Measurements from ENCODE around the gene ABI3.
A peak's percentile ranks its signal among the peaks of the same experiment; 100 is the strongest.

The ABI3 gene

DNA sequence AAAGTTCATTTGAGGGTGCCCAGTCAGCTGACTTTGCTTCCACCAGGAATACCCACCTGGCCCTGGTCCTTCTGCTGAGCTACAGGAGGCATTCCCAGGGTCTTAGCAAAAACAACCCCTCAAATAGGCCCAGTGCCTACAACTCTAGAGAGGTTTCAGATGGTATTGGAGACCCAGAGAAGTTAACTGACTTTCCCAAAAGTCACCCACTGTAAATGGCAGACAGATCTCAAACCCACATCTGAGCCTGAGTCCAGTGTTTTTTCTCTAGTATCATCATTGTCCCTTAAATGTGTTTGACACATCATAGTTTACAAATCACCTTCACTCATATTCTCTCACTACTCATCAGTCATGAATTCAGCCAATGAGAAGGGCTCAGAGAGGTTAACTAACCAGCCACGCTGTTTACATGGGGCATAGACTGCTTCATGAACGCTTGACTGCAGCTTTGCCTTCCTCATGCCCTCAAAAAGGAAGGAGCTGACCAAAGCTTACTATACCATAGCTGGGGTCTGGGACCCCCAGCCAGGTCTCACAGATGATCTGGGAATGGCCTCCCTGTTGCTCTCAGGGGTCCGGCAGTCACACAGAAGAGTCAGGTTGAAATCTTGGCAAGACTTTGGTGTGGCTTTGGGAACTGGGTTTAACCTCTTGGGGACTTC, 16.4 kb downstream of the ABI3 start:
- no peak for DNase-seq

DNA sequence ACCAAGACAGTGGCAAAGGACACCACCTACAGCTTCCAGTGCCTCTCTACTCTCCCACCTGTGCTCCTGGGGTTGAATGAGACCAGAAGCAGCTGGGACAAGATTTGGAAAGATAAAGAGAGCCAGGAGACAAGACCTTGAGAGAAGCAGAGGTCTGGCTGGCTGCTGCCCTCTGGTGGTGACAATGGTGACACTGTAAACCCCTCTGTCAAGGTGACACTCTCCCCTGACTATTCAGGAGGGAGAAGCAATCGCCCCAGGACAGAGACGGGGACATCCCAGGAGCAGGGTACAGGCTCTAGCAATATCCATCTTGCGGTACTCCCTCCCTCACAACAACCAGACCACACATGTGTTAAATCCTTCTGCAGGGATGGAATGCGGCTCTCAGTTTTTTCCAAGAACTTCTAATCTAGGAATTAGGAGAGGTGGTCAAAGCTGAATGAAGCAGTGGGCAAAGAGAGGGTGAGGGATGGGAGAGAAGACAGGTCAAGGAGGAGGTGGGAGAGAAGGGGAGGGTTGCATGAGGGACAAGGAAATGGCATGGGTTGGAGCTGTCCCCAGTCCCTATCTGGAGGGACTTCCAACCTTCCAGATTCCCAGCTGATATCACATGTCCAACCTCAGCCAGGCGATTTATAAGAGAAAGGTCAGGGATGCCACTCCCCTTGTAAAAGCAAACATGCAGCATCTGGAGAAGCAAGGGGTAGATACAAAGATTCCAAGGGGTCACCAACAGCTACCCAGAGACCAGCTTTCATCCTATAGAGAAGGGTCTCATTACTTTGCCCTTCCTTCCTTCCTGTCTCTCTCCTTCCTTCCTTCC, 17.1 kb downstream of the ABI3 start:
- peak; percentile 79 for DNase-seq

DNA sequence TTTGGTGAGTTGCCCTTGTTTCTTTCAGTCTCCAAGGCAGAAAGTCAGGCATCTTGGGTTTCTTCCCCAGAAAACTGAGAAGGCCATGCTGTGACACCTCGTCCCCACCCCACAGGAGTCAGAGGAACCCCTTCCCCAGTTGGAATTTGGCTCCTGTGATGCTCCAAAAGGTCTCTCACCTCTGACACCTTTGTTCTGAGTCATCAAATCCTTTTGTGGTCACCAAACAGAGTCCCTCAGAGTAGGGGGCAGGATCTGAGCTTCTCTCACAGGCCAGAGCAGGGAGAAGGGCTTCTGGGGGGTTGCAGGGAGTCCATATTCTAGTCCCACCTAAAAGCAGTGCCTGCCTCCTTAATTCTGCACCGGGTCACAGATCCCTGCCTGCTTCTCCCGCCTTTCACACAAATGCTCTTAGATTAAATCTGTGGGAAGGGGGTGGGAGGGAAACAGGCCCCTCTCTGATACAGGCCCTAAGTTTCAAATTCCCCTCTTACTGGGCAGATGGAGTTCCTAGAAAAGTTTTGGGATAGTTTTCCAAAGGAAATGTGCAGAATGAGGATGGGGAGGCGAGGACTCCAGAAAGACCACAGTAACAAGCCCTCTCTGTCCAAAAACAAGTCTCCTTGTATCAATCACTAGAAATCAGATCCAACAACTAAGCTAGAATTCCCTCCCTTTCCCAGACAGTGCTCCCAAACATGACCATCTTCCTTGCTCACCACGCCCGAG, 18.7 kb downstream of the ABI3 start:
- DNase-seq: no peak

DNA sequence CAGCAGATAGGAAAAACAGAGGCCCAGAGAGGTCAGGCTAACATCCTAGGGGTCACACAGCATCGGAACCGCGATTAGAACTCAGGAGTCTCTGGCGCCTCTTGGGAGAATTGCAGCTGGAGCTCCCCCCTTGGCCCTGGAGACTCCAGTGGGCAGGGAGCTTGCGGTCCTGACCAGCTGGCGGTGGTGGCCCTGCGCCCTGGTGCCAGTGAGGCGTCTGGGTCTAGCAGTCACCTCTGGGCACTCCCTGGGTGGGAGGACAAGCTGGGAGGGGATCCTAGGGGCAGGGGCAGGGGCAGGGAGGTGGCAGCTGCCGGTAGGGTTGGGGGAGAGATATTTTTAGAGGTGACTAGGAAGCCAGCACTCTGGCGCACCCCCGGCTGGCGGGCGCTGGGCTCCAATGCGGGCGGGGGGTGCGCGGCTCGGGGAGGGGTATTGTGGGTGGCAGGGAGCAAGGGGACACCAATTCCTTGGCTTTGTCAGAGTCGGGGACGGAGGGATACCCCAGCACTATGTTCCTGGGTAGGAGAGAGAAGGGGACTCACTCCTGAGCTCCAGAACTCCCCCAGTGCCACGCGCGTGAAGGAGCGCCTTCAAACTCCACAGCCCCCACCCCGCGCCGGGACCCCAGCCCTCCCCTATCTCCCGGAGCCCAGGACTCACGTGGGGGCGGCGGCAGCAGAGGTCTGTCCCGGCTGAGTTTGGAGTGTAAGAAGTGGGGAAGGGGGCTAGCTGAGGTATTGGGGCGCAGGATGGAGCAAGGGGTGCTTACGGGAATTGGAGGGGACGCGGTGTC, 19.5 kb downstream of the ABI3 start:
- no peak for DNase-seq

DNA sequence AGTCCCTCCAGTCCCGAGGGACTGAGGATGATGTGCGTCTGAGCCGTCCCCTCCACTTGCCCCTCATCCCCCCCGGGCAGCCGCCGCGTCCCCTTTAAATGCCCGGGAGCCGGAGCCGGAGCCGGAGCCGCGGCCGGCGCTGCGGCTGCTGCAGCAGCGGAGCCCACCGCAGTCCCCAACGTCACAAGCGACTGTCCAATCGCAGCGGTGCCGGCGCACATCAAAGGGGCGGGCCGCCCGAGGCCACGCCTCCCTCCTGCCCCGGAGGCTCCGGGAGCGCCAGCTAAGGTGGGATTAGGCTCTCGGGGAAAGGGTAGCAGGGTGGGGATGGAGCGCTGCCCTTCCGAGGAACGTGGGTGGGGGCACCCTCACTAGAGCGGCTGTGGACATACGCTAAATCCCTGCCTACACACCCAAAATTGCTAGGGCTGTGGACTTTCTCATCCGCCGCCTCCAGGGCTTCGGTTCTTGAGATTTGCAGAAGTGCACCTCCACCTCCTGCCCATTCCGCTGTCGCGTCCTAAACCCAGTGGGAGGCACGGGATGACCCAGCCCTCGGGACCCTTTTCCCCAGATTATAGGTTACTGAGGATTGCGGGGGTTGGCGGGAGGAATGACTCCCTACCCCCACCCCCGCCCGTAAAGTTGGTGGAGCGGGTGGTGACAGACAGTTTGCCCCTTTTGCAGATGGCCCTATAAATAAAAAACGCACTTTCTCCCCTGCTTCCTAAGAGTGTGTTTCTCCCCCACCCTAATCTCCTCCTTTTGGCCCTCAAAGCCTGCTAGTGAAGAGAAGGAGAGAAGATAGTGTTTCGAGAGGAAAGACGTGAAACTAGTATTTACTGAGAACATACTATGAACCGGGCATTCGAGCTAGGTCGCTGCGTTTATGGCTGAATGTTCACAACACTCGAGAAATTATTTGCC, 20.4 kb downstream of the ABI3 start, which contains the start of gene PHOSPHO1:
TSS of gene PHOSPHO1 (minus strand) at position 152 of the 927 bp plus-strand sequence. CDS start 4,096 bp downstream, outside the sequence.
- peak; percentile 87 for DNase-seq

DNA sequence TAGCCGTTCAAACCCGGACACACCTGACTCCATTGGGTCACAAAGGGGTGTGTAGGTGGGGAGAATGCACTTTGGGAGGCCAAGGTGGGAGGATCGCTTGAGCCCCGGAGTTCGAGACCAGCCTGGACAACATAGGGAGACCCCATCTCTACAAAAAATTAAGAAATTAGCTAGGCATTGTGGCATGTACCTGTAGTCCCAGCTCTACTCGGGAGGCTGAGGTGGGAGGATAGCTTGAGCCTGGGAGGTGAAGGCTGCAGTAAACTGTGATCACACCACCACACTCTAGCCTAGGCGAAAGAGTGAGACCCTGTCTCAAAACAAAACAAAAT, 21.0 kb downstream of the ABI3 start:
- DNase-seq: no peak

DNA sequence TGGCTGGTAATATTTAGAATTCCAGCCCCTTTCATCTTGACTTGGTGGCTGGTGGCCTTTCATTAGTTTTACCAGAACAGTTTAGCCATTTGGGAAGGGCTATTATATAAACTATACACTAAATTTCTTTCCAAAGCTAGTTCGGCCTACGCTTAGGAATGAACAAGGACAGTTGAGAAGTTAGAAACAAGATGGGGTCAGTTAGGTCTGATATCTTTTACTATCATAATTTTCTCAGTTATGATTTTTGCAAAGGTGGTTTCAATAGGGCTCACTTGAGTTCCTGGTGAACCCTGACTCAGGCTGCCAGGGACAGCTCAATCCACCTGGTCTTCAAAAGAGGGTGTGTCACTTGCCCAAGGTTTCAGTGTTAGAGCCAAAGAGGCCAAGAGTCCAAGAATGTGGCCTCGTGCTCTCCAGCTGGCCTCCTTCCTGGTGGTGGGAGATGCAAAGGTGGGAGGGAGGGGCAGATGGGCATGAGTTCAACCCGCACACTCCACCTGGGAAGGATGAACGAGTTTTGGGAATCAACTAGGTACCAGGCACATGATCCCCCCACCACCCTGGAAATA, 24.1 kb downstream of the ABI3 start:
- DNase-seq: no peak

DNA sequence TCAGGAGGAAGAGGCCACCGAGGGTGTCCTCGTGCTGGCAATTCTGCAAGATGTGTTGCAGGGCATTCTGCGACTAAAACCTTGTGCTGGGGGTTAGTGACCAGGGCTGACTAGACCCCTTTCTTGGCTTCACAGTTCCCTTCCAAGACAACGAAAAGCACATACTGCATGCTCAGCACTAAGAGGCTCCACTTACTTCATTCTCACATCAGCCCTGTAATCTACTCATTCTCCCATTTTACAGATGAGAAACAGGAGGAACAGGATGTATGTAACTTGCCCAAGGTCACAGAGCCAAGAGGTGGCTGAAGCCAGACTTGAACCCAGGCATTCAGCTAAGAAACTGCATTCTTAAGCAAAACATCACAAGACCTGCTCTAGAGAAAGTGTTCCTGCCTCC, 25.4 kb downstream of the ABI3 start:
- no peak for DNase-seq

DNA sequence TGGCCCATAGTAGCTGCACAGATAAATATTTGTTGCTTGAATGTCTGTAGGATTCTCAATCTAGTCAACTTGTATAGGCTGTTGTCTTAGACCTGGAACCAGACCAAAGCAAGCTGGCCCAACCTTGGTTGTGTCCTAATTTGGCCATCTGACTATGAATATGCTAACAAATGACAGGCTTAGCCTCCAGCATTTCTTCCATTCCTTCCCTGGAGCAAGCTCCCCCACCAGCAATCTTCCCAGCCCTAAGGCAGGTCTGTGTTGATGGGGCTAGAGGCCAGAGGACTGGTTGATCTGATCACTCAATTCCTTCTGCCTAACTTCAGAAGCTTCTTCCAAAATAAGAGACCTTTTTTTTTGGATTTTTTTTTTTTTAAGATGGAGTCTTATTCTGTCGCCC, 29.5 kb downstream of the ABI3 start:
- no peak for DNase-seq

DNA sequence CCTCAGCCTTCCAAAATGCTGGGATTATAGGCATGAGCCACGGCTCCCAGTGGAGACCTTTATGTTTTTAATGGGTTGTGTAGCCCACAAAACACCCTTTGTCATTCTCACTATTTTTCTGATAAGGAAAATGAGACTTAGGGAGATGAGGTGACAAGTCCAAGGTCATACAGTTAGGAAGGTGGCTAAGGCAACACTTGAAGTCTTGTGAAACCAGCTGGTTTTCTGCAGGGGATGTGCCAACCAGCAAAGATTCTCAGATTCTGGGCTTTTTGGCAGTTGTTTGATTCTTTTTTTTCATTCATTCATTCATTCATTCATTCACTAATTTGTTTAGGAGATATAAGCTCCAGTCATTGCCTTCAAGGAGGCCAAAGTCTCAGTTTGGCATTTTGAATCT, 30.1 kb downstream of the ABI3 start:
- no peak for DNase-seq

DNA sequence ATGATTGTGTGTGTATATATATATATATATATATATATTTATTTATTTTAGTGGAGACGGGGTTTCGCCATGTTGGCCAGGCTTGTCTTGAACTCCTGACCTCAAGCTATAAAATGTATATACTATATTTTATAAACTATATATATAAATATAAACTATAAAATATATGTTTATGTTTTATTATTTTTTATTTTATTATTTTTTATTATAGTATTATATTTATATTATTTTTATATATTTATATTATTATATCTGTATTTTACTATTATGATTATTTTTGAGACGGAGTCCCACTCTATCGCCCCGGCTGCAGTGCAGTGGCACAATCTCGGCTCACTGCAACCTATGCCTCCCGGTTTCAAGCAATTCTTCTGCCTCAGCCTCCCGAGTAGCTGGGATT, 30.5 kb downstream of the ABI3 start:
- no peak for DNase-seq

DNA sequence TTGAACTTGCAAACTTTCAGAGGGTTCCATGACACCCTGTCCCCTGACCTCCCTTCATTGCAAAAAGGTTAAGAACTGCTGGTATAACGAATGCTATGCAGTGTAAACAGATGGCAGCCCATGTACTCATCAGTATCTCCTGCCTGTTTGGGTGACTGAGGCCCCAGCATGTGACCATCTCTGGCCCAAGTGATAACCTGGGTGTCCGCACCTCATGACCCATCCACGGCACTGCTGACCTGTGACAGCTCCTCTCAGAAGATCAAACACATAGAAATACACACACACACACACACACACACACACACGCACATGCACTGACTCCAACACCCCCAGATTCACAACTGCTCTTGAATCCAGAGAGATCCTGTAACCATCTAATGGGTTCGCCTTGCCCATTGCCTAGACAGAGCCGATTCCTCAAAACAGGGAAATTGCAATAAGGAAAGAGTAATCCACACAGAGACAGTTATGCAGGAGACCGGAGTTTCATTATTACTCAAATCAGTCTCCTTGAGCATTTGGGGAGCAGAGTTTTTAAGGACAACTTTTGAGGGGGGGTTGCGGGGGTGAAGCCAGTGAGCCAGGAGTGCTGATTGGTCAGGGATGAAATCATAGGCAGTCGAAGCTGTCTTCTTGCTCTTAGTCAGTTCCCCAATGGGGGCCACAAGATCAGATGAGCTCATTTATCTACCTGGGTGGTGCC, 31.3 kb downstream of the ABI3 start:
- no peak for DNase-seq

DNA sequence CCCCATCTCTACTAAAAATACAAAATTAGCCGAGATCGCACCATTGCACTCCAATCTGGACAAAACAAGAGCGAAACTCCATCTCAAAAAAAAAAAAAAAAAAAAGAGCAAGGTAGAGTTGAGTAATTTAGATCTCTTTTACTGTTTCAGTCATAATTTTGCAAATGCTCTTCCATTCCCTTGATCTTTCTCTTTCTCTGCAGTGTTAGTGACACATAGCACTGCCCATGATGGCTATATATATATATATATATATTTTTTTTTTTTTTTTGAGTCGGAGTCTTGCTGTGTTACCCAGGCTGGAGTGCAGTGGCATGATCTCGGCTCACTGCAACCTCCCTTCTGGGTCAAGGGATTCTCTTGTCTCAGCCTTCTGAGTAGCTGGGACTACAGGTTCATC, 32.3 kb downstream of the ABI3 start:
- no peak for DNase-seq

DNA sequence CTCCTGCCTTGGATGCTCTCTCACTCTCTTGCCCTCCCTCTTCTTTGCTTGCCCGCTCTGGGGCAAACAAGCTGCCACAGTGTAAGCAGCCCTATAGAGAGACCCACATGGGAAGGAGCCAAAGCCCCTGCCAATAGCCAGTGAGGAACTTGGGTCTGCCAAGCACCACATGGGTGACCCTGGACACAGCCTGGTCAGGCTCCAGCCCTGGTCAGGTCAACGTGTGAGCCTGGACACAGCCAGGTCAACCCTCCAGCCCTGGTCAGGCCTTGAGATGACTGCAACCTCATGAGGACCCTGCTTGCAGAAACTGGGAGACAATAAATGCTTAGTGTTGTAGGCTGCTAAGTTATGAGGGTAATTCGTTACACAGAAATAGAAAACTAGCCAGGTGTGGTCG, 34.3 kb downstream of the ABI3 start:
- DNase-seq: no peak

DNA sequence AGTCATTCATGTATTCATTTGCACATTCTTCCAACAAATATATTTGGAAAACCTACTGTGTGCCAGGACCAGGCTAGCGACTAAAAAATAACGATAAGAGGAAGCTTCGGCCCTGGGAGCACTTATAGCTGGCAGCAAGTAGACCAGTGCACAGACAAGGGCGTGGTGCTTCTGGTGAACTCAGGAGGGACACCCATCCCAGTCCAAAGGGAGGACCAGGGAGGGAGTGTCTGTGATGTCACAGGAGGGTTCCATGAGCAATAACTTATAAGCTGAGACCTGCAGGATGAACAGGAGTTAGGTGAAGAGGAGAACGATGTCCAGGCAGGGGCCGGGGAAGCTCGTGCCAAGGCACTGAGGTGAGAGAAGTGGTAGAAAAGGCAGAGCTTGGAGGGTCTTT, 37.4 kb downstream of the ABI3 start:
- no peak for DNase-seq

DNA sequence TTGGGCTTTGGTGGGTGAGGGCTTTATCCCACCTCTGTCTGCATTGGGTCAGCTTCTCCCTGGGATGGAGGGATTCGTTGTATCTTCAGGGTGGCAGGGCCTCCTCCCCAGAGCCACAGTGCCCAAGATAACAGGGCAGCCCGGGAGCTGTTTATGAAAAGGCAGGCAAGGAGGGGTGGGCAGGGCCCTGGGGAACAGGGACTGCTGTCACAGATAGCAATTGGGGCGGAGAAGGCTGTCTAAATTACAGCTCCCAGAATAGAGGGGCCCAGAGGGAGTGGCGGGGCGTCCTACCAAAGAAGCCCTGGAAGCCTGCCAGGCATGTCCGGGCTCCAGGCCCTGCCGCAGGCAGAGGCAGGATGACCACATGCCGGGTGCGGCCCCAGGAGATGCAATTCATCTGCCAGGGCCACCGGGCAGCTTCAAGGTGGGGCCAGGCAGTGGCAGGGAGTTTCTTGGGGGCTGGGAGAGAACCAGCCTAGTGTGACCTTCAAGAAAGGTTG, 38.8 kb downstream of the ABI3 start:
- no peak for DNase-seq

DNA sequence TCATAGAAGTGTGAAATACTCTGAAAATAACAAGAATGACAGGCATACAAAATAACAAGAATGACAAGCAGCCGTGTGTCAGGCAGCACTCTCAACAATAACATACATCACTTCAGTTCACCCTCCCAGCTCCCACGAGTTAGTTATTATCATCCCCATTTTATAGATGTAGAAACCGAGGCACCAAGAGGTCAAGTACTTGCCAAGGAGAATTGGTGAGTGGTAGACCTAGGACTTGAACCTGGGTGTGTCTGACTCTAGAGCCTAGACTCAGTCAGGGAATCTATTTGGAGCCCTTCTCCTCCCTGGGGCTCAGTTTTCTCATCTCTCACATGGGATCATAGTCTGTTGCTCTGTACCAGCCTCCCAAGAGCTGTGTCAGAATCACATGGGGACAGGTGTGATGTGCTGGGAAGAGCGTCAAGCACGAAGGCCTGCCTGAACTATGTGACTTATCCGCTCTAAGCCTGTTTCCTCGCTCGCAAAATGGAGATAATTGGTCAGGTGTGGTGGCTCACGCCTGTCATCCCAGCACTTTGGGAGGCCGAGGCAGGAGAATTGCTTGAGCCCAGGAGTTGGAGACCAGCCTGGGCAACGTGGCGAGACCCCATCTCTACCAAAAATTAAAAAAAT, 39.5 kb downstream of the ABI3 start:
- DNase-seq: no peak

DNA sequence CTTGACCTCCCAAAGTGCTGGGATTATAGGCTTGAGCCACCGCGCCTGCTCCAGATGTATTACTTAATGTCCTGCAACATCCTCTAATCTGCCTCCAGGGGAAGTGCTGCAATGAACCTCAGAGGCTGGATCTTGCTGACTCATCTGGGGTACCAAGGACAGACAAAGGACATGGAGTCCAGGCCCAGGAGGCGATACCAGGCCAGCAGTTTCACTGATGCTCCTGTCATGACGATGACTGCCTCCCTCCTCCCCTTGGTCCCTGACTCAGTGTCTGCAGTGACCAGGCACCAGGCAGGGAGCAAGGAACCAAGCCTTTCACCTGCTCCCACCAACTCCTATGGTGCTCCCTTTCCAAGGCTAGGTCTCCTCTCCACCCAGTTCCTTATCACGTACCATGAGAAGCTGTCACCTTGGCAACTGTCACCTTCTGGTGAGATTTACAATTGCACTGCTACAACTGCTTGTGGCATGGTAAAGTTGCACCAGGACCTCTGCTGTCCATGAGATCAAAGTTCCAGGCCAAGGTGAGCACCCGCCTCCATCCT, 41.7 kb downstream of the ABI3 start:
- DNase-seq: no peak

DNA sequence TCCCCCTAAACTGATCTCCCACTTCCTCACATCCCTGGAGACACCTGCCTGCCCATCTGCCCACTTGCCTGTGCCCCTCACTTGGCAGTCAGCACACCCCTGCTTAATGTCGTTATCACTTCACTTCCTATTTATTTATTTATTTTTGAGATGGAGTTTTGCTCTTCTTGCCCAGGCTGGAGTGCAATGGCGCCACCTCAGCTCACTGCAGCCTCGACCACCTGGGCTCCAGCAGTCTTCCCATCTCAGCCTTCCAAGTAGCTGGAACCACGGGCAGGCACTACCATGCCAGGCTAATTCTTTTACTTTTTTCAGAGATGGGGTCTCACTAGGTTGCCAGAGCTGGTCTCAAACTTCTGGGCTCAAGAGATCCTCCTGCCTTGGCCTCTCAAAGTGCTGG, 43.6 kb downstream of the ABI3 start:
- DNase-seq: no peak

DNA sequence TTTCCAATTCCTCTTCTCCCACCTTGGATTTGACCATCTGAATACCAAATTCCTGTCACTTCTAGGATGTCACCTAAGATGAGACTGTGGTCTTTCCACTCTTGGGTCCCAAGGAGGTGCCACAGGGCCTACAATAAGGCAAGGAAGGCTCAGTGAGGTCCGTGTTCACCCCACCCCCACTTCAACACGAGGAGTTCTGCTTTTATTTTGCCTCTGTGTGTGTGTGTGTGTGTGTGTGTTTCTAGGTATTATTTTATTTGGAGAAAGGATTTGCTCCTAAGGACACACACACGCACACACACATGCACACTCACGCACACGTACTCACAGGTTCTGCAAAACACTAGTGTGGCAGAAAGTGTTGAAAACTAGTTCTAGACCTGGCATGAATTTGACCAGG, 44.6 kb downstream of the ABI3 start:
- no peak for DNase-seq
